GM10248 (cell line): ENCODE data around the gene HIVEP2.

Source experiments
- CTCF ChIA-PET: fragments of 300-600 bp; sonication (Branson Sonifier 250); formaldehyde crosslinking; extraction: SDS; loops from one replicate; lab custom pipeline; 2021; ENCODE audit warnings: antibody characterized with exemption; lab: Yijun Ruan, JAX
- POLR2A ChIA-PET: fragments of 350-650 bp; sonication (Branson Sonifier 250); formaldehyde crosslinking; extraction: SDS; loops from one replicate; lab custom pipeline; 2020; ENCODE audit warnings: antibody characterized with exemption; lab: Yijun Ruan, JAX
- DNase-seq: peaks from one replicate; pipeline ENCODE4 v3.0.0; 2012; ENCODE audit errors: extremely low spot score
- TF ChIP-seq, protein P1 (sequence below): IDR thresholded peaks from 2 replicates; pipeline ENCODE4 v1.5.1; 2012; ENCODE audit warnings: mild to moderate bottlenecking, low read depth; ENCODE audit errors: extremely low read depth, missing control alignments, control extremely low read depth

HIVEP2 gene

GRCh38 chr6:142942805-142943227, 2.2 kb downstream of the HIVEP2 start:
- TF ChIP-seq, protein P1, sequence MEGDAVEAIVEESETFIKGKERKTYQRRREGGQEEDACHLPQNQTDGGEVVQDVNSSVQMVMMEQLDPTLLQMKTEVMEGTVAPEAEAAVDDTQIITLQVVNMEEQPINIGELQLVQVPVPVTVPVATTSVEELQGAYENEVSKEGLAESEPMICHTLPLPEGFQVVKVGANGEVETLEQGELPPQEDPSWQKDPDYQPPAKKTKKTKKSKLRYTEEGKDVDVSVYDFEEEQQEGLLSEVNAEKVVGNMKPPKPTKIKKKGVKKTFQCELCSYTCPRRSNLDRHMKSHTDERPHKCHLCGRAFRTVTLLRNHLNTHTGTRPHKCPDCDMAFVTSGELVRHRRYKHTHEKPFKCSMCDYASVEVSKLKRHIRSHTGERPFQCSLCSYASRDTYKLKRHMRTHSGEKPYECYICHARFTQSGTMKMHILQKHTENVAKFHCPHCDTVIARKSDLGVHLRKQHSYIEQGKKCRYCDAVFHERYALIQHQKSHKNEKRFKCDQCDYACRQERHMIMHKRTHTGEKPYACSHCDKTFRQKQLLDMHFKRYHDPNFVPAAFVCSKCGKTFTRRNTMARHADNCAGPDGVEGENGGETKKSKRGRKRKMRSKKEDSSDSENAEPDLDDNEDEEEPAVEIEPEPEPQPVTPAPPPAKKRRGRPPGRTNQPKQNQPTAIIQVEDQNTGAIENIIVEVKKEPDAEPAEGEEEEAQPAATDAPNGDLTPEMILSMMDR: no peak
- CTCF ChIA-PET: interaction anchor here (0.8 to 2.3 kb wide), 9 partner anchors 8 to 119 kb away, joined by 3 to 15 read pairs (median 4); no protein-coding TSS in a partner anchor
- DNase-seq: no peak
- POLR2A ChIA-PET: interaction anchor here (1.0 to 1.1 kb wide), 2 partner anchors 90 to 94 kb away, joined by 3 read pairs; no protein-coding TSS in a partner anchor

GRCh38 chr6:142942238-142942637, 2.7 kb downstream of the HIVEP2 start:
- CTCF ChIA-PET: interaction anchor here (0.7 to 2.3 kb wide), 7 partner anchors 9 to 138 kb away, joined by 3 to 7 read pairs (median 3); no protein-coding TSS in a partner anchor
- DNase-seq: no peak
- POLR2A ChIA-PET: no interaction called here
- TF ChIP-seq, protein P1: no peak

GRCh38 chr6:142941018-142941417, 4.0 kb downstream of the HIVEP2 start:
- CTCF ChIA-PET: interaction anchor here (1.3 to 1.6 kb wide), 2 partner anchors 14 to 28 kb away, joined by 3 to 4 read pairs; no protein-coding TSS in a partner anchor
- POLR2A ChIA-PET: no interaction called here
- DNase-seq: no peak
- TF ChIP-seq, protein P1: no peak

- DNase-seq: no peak
- CTCF ChIA-PET: interaction anchor here (1.3 to 1.6 kb wide), 2 partner anchors 13 to 27 kb away, joined by 3 to 4 read pairs; no protein-coding TSS in a partner anchor
- POLR2A ChIA-PET: no interaction called here
- TF ChIP-seq, protein P1: no peak
Observed at GRCh38 chr6:142940487-142940886, 4.5 kb downstream of the HIVEP2 start.

DNA sequence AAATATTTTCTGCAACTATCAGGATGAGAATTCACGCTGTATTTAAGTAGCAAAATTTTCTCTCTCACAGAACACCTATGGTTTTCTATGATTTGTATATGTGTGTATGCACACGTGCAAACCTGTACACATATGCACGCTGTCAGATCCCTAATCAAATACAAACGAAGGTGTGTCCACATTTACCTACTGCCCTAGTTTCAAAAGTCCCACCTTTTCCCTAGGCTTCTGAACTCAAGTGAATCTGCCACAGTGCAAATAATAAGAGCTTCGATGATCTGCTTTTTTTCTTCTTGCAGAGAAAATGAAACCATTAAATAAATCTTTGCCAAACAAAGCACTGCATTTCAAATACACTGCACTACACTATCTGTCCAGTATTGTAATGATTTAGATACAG, 6.5 kb downstream of the HIVEP2 start:
- TF ChIP-seq, protein P1: no peak
- ChIA-PET POLR2A (no interaction called here), CTCF (interaction anchor here (0.9 to 1.3 kb wide), 6 partner anchors 8 to 238 kb away, joined by 3 to 7 read pairs (median 3); no protein-coding TSS in a partner anchor)
- DNase-seq: no peak

DNA sequence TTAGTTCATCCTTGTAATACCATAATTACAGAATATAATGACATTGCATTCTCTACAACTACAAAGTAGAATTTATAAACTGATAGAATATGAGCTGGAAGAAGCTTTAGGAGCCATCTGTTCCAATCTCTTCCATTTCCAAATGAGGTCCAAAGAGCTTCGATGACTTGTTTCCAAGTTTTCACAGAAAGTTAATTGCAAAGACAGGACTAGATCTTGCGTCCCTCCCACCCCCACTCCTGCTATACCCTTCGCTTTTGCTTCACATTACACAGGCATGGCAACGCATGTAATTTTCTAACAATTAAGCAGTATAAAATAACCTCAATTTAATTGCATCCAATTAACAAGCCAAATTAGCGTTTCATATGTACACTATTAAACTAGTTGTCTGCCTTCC, 7.0 kb downstream of the HIVEP2 start:
- CTCF ChIA-PET: interaction anchor here (0.9 to 1.3 kb wide), 3 partner anchors 9 to 85 kb away, joined by 3 read pairs; no protein-coding TSS in a partner anchor
- POLR2A ChIA-PET: no interaction called here
- DNase-seq: no peak
- TF ChIP-seq, protein P1: no peak
